ENCODE data around the gene ENKD1.

ENKD1 gene

GRCh38 chr16:67676516-67676915 is 10.0 kb upstream of the ENKD1 start:
- no peaks in the 10 kb centered on the region for H3K27me3 ChIP-seq (ENCODE audit: control insufficient read depth, insufficient read depth, low read length)
- no peaks in the 10 kb centered on the region for H3K36me3 ChIP-seq (ENCODE audit: control insufficient read depth, insufficient read depth, low read length)
- H3K4me1 ChIP-seq (ENCODE audit: control insufficient read depth, insufficient read depth, low read length), result peaks cover 2% of the 10 kb centered on the region
- H3K9ac ChIP-seq (ENCODE audit: low read length), result no peak overlapping the region
- H3K27ac ChIP-seq (ENCODE audit: low read depth, low read length), result no peak overlapping the region
- no peak overlapping the region for H3K4me3 ChIP-seq (ENCODE audit: low read length)

GRCh38 chr16:67675999-67676398 is 9.4 kb upstream of the ENKD1 start:
- Histone ChIP-seq H3K4me3 (ENCODE audit: low read length) (no peak overlapping the region), H3K4me1 (ENCODE audit: control insufficient read depth, insufficient read depth, low read length) (peaks cover 2% of the 10 kb centered on the region), H3K36me3 (ENCODE audit: control insufficient read depth, insufficient read depth, low read length) (no peaks in the 10 kb centered on the region), H3K27ac (ENCODE audit: low read depth, low read length) (no peak overlapping the region), H3K9ac (ENCODE audit: low read length) (no peak overlapping the region), H3K27me3 (ENCODE audit: control insufficient read depth, insufficient read depth, low read length) (no peaks in the 10 kb centered on the region)

- peaks cover 2% of the 10 kb centered on the region for H3K4me1 ChIP-seq (ENCODE audit: control insufficient read depth, insufficient read depth, low read length)
- no peak overlapping the region for H3K9ac ChIP-seq (ENCODE audit: low read length)
- H3K36me3 ChIP-seq (ENCODE audit: control insufficient read depth, insufficient read depth, low read length), result no peaks in the 10 kb centered on the region
- H3K27me3 ChIP-seq (ENCODE audit: control insufficient read depth, insufficient read depth, low read length), result no peaks in the 10 kb centered on the region
- H3K27ac ChIP-seq (ENCODE audit: low read depth, low read length), result no peak overlapping the region
- no peak overlapping the region for H3K4me3 ChIP-seq (ENCODE audit: low read length)
Measured at GRCh38 chr16:67675579-67675935, 9.0 kb upstream of the ENKD1 start.

- Histone ChIP-seq H3K4me3 (ENCODE audit: low read length) (no peak overlapping the region), H3K27ac (ENCODE audit: low read depth, low read length) (no peak overlapping the region), H3K4me1 (ENCODE audit: control insufficient read depth, insufficient read depth, low read length) (peaks cover 2% of the 10 kb centered on the region), H3K27me3 (ENCODE audit: control insufficient read depth, insufficient read depth, low read length) (no peaks in the 10 kb centered on the region), H3K9ac (ENCODE audit: low read length) (no peak overlapping the region), H3K36me3 (ENCODE audit: control insufficient read depth, insufficient read depth, low read length) (no peaks in the 10 kb centered on the region)
Measured at GRCh38 chr16:67674851-67675578, 8.5 kb upstream of the ENKD1 start.

GRCh38 chr16:67673712-67674580 is 7.4 kb upstream of the ENKD1 start:
- peaks cover 2% of the 10 kb centered on the region for H3K4me1 ChIP-seq (ENCODE audit: control insufficient read depth, insufficient read depth, low read length)
- no peaks in the 10 kb centered on the region for H3K27me3 ChIP-seq (ENCODE audit: control insufficient read depth, insufficient read depth, low read length)
- peak overlapping the region; percentile 57 for H3K27ac ChIP-seq (ENCODE audit: low read depth, low read length)
- H3K9ac ChIP-seq (ENCODE audit: low read length), result no peak overlapping the region
- H3K4me3 ChIP-seq (ENCODE audit: low read length), result no peak overlapping the region
- H3K36me3 ChIP-seq (ENCODE audit: control insufficient read depth, insufficient read depth, low read length), result no peaks in the 10 kb centered on the region

- Histone ChIP-seq H3K9ac (ENCODE audit: low read length) (no peak overlapping the region), H3K4me1 (ENCODE audit: control insufficient read depth, insufficient read depth, low read length) (peaks cover 4% of the 10 kb centered on the region), H3K27ac (ENCODE audit: low read depth, low read length) (peak overlapping the region; percentile 57), H3K4me3 (ENCODE audit: low read length) (no peak overlapping the region), H3K36me3 (ENCODE audit: control insufficient read depth, insufficient read depth, low read length) (no peaks in the 10 kb centered on the region), H3K27me3 (ENCODE audit: control insufficient read depth, insufficient read depth, low read length) (no peaks in the 10 kb centered on the region)
Measured at GRCh38 chr16:67672739-67673662, 6.5 kb upstream of the ENKD1 start.

- Histone ChIP-seq H3K27me3 (ENCODE audit: control insufficient read depth, insufficient read depth, low read length) (no peaks in the 10 kb centered on the region), H3K4me3 (ENCODE audit: low read length) (no peak overlapping the region), H3K27ac (ENCODE audit: low read depth, low read length) (no peak overlapping the region), H3K9ac (ENCODE audit: low read length) (no peak overlapping the region), H3K36me3 (ENCODE audit: control insufficient read depth, insufficient read depth, low read length) (no peaks in the 10 kb centered on the region), H3K4me1 (ENCODE audit: control insufficient read depth, insufficient read depth, low read length) (peaks cover 9% of the 10 kb centered on the region)
Measured at GRCh38 chr16:67672306-67672705, 5.8 kb upstream of the ENKD1 start.

GRCh38 chr16:67669499-67670101 is 3.0 kb upstream of the ENKD1 start:
- Histone ChIP-seq H3K27me3 (ENCODE audit: control insufficient read depth, insufficient read depth, low read length) (no peaks in the 10 kb centered on the region), H3K4me1 (ENCODE audit: control insufficient read depth, insufficient read depth, low read length) (peaks cover 21% of the 10 kb centered on the region), H3K4me3 (ENCODE audit: low read length) (no peak overlapping the region), H3K9ac (ENCODE audit: low read length) (no peak overlapping the region), H3K27ac (ENCODE audit: low read depth, low read length) (no peak overlapping the region), H3K36me3 (ENCODE audit: control insufficient read depth, insufficient read depth, low read length) (no peaks in the 10 kb centered on the region)

GRCh38 chr16:67668495-67669157 is 2.1 kb upstream of the ENKD1 start:
- H3K36me3 ChIP-seq (ENCODE audit: control insufficient read depth, insufficient read depth, low read length), result no peaks in the 10 kb centered on the region
- no peak overlapping the region for H3K9ac ChIP-seq (ENCODE audit: low read length)
- no peaks in the 10 kb centered on the region for H3K27me3 ChIP-seq (ENCODE audit: control insufficient read depth, insufficient read depth, low read length)
- peaks cover 21% of the 10 kb centered on the region for H3K4me1 ChIP-seq (ENCODE audit: control insufficient read depth, insufficient read depth, low read length)
- no peak overlapping the region for H3K4me3 ChIP-seq (ENCODE audit: low read length)
- H3K27ac ChIP-seq (ENCODE audit: low read depth, low read length), result no peak overlapping the region

- H3K27me3 ChIP-seq (ENCODE audit: control insufficient read depth, insufficient read depth, low read length), result no peaks in the 10 kb centered on the region
- H3K36me3 ChIP-seq (ENCODE audit: control insufficient read depth, insufficient read depth, low read length), result no peaks in the 10 kb centered on the region
- no peak overlapping the region for H3K9ac ChIP-seq (ENCODE audit: low read length)
- H3K4me1 ChIP-seq (ENCODE audit: control insufficient read depth, insufficient read depth, low read length), result peaks cover 19% of the 10 kb centered on the region
- H3K4me3 ChIP-seq (ENCODE audit: low read length), result peak overlapping the region; percentile 79
- H3K27ac ChIP-seq (ENCODE audit: low read depth, low read length), result peak overlapping the region; percentile 91
Measured at GRCh38 chr16:67667817-67668494, 1.4 kb upstream of the ENKD1 start.

GRCh38 chr16:67667453-67667816 is 885 bp upstream of the ENKD1 start:
- Histone ChIP-seq H3K4me3 (ENCODE audit: low read length) (peak overlapping the region; percentile 79), H3K9ac (ENCODE audit: low read length) (no peak overlapping the region), H3K4me1 (ENCODE audit: control insufficient read depth, insufficient read depth, low read length) (peaks cover 19% of the 10 kb centered on the region), H3K36me3 (ENCODE audit: control insufficient read depth, insufficient read depth, low read length) (no peaks in the 10 kb centered on the region), H3K27me3 (ENCODE audit: control insufficient read depth, insufficient read depth, low read length) (no peaks in the 10 kb centered on the region), H3K27ac (ENCODE audit: low read depth, low read length) (peak overlapping the region; percentile 91)

All from rectal smooth muscle tissue (tissue), 1 donor.